Activated naive CD4-positive, alpha-beta T cell treated with anti-CD3 and anti-CD28 coated beads, Interleukin-2, amount 50 U/mL, for 24 hours (primary cell): ENCODE data around the gene CD82.

ENCODE experiments used
- H3K27ac Mint-ChIP-seq: one replicate; pipeline ENCODE4 v1.8.0; 2021; ENCODE audit warnings: mild to moderate bottlenecking, mixed read lengths
- H3K27me3 Mint-ChIP-seq: one replicate; pipeline ENCODE4 v1.8.0; 2021; ENCODE audit warnings: mixed read lengths
- H3K36me3 Mint-ChIP-seq: one replicate; pipeline ENCODE4 v1.8.0; 2021; ENCODE audit warnings: mixed read lengths
- H3K4me1 Mint-ChIP-seq: one replicate; pipeline ENCODE4 v1.8.0; 2021; ENCODE audit warnings: mixed read lengths
- H3K4me3 Mint-ChIP-seq: one replicate; pipeline ENCODE4 v1.8.0; 2021; ENCODE audit warnings: mild to moderate bottlenecking, mixed read lengths
- H3K9me3 Mint-ChIP-seq: one replicate; pipeline ENCODE4 v1.8.0; 2021; ENCODE audit warnings: mixed read lengths

The CD82 gene

DNA sequence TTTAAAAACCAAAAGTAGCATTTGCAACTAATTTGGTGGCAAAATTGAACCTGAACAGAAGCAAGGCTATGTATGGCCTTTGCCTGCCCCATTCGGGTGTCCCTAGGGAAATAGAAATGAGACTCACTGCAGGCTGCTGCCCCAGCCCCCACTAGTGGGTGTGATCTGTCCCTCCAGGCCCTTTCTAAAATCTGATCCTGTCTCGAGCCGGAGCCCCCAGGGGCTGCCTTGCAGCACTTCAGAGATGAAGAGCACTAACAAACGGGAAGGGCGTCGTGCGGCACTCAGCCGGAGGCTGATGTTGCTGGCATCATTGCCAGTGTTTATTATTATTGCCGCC lies 43.2 kb downstream of the CD82 start:
- H3K4me1 Mint-ChIP-seq: peaks cover 85% of the 10 kb centered on the region
- no peaks in the 10 kb centered on the region for H3K27me3 Mint-ChIP-seq
- peak overlapping the region; percentile 91 for H3K27ac Mint-ChIP-seq
- no peaks in the 10 kb centered on the region for H3K9me3 Mint-ChIP-seq
- H3K4me3 Mint-ChIP-seq: peak overlapping the region; percentile 49
- peaks cover 34% of the 10 kb centered on the region for H3K36me3 Mint-ChIP-seq

DNA sequence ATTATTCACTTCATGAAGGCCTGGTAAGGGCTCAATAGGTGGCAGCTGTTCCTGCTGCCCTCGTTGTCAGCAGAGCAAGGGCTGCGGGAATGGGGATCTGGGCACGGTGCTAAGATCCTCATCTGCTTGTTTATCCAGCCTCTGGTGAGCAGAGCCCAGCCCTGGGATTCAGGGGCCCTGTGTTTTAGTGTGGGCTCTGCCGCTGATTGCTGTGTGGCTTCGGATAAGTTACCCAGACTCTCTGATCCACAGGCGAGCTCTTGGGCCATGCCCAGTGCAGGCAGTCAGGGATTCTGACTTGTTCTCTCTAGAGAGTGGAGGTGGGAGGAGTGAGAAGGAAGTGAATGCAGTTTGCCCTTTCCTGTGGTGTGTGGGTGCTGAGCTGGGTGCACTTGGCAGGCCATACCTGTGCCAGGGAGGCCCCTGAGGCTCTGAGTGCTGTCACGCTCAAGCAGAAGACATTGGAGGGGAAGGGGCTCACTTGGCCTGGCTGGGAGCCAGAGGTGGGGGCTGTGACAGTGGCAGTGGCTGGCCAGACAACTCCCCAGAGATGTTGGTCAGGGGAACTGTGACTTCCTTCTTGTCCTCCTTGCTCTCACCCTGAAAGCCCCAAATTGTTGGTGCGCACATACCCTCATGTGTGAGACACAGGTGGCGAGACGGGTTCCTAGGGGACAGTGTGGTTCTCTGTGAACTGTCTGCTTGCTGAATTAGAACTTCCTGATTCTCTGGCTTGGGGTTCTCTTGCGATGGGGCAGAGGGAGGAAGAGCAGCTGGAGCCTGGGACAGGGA lies 43.7 kb downstream of the CD82 start:
- Mint-ChIP-seq H3K4me1 (peaks cover 85% of the 10 kb centered on the region), H3K9me3 (no peaks in the 10 kb centered on the region), H3K36me3 (peaks cover 28% of the 10 kb centered on the region), H3K27me3 (no peaks in the 10 kb centered on the region), H3K4me3 (peak overlapping the region; percentile 68), H3K27ac (peak overlapping the region; percentile 46)

DNA sequence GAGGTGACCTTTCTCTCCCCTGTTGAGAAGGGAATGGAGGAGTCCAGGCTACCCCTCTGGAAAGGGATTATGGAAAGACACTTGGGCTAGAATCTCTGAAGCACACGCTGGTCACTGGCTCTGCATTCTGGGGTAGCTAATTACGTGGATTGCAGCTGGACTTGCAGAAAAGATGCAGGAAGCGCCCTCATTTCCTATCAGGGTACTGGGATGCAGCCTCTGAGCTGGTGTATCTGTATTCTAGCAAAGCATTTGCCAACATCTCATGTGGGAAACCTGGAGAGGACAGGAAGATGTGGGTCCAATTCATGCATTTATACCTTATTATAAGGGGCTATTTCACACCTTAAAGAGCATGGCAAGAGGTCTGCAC lies 44.3 kb downstream of the CD82 start:
- peak overlapping the region; percentile 68 for H3K4me3 Mint-ChIP-seq
- H3K36me3 Mint-ChIP-seq: peaks cover 27% of the 10 kb centered on the region
- peak overlapping the region; percentile 81 for H3K27ac Mint-ChIP-seq
- H3K4me1 Mint-ChIP-seq: peaks cover 85% of the 10 kb centered on the region
- no peaks in the 10 kb centered on the region for H3K27me3 Mint-ChIP-seq
- H3K9me3 Mint-ChIP-seq: no peaks in the 10 kb centered on the region

DNA sequence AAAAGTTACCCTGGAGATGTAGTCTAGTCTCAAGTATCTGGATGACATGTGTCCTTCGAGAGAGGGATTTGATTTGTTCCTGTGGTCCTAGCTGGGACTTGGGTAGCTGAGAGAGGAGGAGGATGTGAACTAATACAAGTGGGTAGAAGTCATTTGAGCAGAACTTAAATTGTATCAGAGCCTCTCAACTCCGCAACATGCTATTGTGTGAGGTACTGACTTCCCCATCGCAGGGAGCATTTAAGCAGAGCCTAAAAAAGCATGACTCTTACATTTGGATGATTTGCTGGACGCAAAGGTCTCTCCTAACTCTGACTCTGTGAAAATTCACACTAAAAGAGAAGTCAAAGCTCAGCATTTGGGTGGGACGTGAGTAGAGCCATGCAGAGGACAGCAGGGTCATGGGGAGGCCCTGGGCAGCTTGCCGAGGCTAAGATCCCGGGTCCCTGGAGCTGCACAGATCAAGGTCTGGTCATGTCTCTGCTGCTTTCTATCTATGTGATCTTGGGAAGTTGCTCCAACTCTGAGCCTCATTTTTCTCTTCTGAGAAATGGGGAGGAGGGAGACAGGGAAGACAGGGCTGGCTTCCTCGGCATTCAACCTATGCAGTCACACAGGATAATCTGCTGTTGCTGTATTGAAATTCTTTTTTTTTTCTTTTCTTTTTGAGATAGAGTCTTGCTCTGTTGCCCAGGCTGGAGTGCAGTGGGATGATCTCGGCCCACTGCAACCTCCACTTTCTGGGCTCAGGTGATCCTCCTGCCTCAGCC lies 44.9 kb downstream of the CD82 start:
- H3K36me3 Mint-ChIP-seq: peaks cover 27% of the 10 kb centered on the region
- H3K4me1 Mint-ChIP-seq: peaks cover 86% of the 10 kb centered on the region
- H3K27ac Mint-ChIP-seq: peak overlapping the region; percentile 81
- peak overlapping the region; percentile 11 for H3K4me3 Mint-ChIP-seq
- no peaks in the 10 kb centered on the region for H3K9me3 Mint-ChIP-seq
- no peaks in the 10 kb centered on the region for H3K27me3 Mint-ChIP-seq

DNA sequence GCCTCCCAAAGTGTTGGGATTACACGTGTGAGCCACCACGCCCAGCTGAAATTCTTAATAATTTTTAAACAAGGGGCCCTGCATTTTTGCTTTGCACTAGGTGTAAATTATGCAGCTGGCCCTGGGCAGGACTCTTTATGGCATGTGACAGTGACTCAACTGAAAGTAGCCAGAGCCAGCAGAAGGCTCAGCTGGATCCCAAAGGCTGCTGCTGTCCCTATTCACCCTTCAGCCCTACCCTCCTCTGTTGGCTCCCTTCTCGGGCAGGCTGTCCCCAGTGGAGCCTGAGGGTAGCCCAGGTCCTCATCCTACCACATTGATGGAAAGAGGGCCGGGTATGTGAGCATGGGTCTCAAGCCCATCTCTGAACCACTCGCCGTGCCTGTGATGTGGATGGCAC lies 45.6 kb downstream of the CD82 start:
- Mint-ChIP-seq H3K36me3 (peaks cover 26% of the 10 kb centered on the region), H3K9me3 (no peaks in the 10 kb centered on the region), H3K4me1 (peaks cover 90% of the 10 kb centered on the region), H3K4me3 (no peak overlapping the region), H3K27ac (peak overlapping the region; percentile 79), H3K27me3 (no peaks in the 10 kb centered on the region)

DNA sequence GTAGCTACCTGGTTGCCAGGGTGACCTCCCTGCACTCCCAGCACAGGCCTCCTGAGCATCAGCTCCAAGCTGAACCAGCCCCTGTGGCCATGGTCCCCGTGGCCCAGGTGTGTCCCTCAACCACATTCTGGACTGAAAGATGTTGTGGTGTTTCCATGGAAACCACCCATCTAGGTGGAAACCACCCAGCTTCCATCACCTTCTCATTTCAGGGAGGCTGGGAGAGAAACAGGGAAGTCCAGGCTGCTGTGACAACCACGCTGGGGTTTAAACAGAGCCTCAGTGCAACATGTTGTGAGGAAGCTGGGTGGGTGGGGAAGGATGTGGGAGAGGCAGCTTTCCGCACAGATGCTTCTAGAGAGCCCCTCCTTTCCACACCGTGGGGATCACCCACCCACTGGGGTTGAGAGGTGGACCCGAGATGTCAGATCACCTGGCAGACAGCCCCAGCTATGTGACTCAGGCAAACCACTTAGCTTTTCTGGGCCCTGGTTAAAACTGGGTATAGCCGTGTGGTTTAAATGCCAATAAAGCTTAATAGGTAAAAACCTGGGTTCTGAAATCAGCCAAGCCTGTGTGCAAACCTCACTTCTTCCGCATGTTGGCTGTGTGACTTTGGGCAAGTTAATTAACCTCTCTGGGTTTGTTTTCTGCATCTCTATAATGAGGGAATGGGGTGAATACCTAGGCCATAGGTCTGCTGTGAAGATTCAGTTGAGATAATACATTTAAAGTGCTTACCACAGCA lies 46.4 kb downstream of the CD82 start:
- Mint-ChIP-seq H3K4me3 (peak overlapping the region; percentile 64), H3K36me3 (peaks cover 21% of the 10 kb centered on the region), H3K4me1 (peaks cover 92% of the 10 kb centered on the region), H3K9me3 (no peaks in the 10 kb centered on the region), H3K27me3 (no peaks in the 10 kb centered on the region), H3K27ac (peak overlapping the region; percentile 89)

DNA sequence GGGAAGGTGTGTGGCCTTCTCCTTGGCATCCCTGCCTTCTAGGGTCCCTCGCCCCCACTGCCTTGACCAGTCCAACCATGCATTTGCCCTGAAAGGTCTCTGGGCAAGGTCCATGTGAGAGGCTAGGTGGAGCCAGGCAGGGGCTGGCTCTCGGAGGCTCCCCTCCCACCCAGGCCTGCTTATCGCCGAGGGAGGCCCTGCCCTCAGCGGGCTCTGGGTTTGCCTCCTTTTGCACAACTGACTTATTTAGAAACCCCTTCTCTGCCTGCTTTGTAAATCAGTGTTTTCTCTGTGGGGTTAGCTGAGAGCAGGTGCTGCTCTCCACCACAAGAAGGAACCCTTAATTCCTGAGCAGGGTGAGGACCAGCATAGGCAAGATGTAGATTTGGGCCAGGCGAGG lies 47.7 kb downstream of the CD82 start:
- H3K4me3 Mint-ChIP-seq: no peak overlapping the region
- H3K9me3 Mint-ChIP-seq: no peaks in the 10 kb centered on the region
- H3K27me3 Mint-ChIP-seq: no peaks in the 10 kb centered on the region
- H3K27ac Mint-ChIP-seq: peak overlapping the region; percentile 76
- H3K4me1 Mint-ChIP-seq: peaks cover 82% of the 10 kb centered on the region
- H3K36me3 Mint-ChIP-seq: peaks cover 20% of the 10 kb centered on the region

DNA sequence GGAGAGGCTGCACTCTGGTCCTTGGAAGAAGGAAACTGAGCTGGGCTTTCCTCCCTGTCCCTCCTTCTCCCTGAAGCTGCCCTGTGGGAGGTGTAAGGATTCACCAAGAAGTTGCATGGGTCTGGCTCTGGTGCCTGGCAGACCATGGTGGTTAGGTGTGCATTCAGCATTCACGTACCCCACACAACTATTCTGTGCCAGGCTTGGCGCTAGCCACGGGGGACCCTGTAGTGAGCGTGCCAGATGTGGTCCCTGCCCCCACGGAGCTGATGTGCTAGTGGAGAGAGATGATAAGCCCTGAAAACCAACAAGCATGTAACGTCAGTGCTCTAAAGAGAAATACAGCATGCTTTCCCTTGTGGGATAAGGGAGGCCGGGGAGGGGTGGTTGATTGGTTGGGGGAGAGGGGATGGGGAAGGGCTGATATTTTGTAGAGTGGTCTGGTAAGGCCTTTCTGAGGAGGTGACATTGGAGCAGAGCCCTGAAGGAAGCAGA lies 48.9 kb downstream of the CD82 start:
- H3K27me3 Mint-ChIP-seq: no peaks in the 10 kb centered on the region
- peaks cover 18% of the 10 kb centered on the region for H3K36me3 Mint-ChIP-seq
- no peak overlapping the region for H3K4me3 Mint-ChIP-seq
- peak overlapping the region; percentile 59 for H3K27ac Mint-ChIP-seq
- peaks cover 70% of the 10 kb centered on the region for H3K4me1 Mint-ChIP-seq
- H3K9me3 Mint-ChIP-seq: no peaks in the 10 kb centered on the region

DNA sequence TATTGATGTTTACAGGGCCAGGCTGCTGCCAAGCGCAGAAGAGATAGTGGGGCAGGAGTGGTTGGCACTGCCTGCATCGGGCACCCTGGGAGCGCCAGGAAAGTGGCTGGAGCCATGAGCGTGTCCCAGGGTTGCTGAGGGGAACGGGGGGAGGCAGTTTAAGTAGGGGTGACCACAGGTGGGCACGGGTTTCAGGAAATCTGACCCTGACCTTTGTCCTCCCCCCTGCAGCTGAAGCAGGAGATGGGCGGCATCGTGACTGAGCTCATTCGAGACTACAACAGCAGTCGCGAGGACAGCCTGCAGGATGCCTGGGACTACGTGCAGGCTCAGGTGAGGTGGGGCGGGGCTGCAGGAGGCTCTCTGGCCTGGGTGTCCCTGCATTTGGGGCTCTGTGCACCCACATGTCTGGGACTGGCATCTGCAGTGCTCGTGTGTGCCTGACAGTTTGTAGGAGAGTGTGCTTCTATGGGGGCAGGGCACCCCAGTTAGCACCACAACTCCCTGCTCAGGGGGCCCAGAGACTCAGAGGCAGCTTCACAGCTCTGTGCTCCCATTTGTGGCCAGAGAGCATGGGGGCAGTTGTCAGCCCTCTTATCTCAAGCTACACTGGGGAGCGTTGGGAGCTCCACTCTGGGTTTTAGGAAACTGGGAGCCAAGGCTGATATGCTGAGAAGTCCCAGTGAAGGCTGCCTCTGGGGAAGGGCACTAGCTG lies 49.7 kb downstream of the CD82 start:
- Mint-ChIP-seq H3K4me3 (no peak overlapping the region), H3K4me1 (peaks cover 61% of the 10 kb centered on the region), H3K36me3 (peaks cover 18% of the 10 kb centered on the region), H3K27me3 (no peaks in the 10 kb centered on the region), H3K9me3 (no peaks in the 10 kb centered on the region), H3K27ac (peak overlapping the region; percentile 70)

DNA sequence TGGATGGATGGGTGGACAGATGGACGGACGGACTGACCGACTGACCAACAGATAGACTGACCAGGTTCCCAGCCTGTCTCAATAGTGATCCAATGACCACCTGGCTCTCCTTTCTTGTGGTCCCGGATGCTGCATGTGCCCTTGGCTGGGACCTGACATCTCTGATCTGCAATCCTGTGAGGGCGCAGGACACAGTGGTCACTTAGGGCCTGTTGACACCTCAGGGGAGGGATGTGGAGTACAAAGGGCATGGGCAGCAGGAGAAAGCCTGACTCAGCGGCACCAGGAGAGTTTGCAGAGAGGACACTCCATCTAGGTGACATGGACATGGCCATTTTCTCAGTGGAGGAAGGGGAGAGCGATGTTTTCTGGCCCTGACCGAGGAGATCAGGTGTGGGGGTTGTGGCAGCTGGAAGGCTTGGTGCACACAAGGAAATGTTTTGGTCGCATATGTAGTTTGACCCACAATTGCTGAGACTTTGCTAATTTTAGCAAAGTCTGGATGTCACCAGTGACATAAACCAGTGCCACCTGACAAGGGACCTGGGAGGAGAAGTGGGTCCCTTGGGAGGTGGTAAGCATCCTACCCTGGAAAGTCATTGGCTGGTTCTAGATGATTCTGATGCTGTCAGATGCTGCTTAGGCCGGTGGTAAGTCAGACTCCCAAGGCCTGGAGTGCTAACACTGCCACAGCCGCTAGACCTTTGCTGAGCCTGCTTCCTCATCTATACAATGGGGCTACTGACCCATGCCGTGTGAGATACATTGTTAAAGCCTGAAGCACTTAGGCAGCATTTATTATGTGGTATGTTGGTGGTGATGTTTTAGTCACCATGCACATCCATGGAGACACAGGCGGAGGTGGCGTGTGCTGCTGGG lies 50.7 kb downstream of the CD82 start:
- H3K9me3 Mint-ChIP-seq: no peaks in the 10 kb centered on the region
- H3K36me3 Mint-ChIP-seq: peaks cover 19% of the 10 kb centered on the region
- H3K27me3 Mint-ChIP-seq: no peaks in the 10 kb centered on the region
- no peak overlapping the region for H3K4me3 Mint-ChIP-seq
- H3K27ac Mint-ChIP-seq: peak overlapping the region; percentile 55
- H3K4me1 Mint-ChIP-seq: peaks cover 57% of the 10 kb centered on the region

DNA sequence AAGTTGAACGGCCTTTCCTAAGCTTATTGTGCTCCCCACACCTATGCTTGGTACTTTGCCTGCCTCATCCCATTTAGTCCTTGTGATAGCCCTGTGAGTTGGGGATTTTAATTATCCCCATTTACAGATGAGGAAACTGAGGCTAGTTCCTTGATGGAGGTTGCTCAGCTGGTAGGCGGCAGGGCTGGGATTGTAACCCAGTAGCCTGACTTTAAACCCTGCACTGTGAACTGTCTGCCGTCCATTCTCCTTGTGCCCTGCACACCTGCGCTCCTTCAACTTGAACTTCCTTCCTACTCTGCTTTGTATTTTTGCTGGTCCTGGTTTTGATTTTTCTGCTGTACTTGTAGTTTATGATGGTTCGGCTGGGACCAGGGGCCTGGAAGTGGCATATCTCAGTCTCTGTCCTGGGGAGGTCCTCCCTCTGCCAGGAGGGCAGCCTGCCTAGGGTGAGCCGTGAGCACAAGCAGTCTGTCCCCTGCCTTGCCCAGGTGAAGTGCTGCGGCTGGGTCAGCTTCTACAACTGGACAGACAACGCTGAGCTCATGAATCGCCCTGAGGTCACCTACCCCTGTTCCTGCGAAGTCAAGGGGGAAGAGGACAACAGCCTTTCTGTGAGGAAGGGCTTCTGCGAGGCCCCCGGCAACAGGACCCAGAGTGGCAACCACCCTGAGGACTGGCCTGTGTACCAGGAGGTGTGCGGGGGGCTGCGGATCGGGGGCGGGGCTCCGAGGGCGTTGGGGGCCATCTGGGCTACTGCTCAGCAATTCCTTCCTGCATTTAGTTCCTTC lies 52.4 kb downstream of the CD82 start:
- H3K27me3 Mint-ChIP-seq: no peaks in the 10 kb centered on the region
- peak overlapping the region; percentile 30 for H3K27ac Mint-ChIP-seq
- H3K9me3 Mint-ChIP-seq: no peaks in the 10 kb centered on the region
- H3K4me1 Mint-ChIP-seq: peaks cover 57% of the 10 kb centered on the region
- H3K36me3 Mint-ChIP-seq: peaks cover 20% of the 10 kb centered on the region
- H3K4me3 Mint-ChIP-seq: no peak overlapping the region

DNA sequence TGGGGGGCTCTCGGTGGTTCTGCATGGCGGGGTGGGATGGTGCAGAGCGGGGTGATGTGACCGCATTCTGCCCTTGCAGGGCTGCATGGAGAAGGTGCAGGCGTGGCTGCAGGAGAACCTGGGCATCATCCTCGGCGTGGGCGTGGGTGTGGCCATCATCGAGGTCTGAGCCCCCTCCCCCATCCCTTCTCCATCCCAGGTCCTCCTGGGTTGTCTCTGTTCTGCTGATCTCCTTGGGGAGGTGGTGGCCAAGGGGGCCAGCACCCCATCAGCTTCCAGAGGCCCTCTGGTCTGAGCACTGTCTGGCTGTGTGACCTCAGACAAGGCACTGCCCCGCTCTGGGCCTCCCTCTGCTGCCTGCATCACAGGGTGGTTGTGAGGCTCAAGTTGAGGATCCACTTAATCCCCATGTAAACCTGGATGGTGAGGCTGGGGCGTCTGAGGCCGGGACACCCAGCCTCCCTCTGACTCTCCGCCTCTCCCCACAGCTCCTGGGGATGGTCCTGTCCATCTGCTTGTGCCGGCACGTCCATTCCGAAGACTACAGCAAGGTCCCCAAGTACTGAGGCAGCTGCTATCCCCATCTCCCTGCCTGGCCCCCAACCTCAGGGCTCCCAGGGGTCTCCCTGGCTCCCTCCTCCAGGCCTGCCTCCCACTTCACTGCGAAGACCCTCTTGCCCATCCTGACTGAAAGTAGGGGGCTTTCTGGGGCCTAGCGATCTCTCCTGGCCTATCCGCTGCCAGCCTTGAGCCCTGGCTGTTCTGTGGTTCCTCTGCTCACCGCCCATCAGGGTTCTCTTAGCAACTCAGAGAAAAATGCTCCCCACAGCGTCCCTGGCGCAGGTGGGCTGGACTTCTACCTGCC lies 53.3 kb downstream of the CD82 start:
- Mint-ChIP-seq H3K27me3 (no peaks in the 10 kb centered on the region), H3K9me3 (no peaks in the 10 kb centered on the region), H3K27ac (peak overlapping the region; percentile 46), H3K4me3 (no peak overlapping the region), H3K36me3 (peaks cover 20% of the 10 kb centered on the region), H3K4me1 (peaks cover 57% of the 10 kb centered on the region)

DNA sequence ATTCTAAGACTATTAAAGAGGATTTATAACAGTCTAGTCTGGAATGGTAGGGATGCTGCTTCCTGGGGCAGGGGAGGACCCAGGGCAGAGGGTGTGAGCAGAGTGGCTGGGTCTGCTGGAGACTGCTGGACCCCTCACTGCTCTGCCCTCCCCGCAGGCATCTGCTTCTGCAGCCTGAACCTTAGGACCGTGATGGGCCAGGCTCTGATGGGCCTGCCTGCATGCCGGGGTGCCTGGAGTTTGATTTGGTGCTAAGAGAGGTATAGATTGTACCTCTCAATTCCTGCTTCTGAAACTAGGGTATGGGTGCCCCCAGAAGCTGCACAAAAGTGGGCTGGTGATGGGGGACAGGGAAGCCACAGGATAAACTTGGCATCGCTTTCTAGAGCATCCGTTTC lies 54.9 kb downstream of the CD82 start:
- H3K27me3 Mint-ChIP-seq: no peaks in the 10 kb centered on the region
- H3K4me3 Mint-ChIP-seq: no peak overlapping the region
- no peaks in the 10 kb centered on the region for H3K9me3 Mint-ChIP-seq
- peaks cover 58% of the 10 kb centered on the region for H3K4me1 Mint-ChIP-seq
- H3K27ac Mint-ChIP-seq: no peak overlapping the region
- peaks cover 16% of the 10 kb centered on the region for H3K36me3 Mint-ChIP-seq
